Upper lobe of left lung (tissue), 4 donors: ENCODE results near the gene MGAT4B.

ENCODE experiments used
- EP300 ChIP-seq, 4 donors: sonication (generic); formaldehyde crosslinking; IDR thresholded peaks; one replicate each; pipeline ENCODE4 v1.5.1; 2017; ENCODE audit warnings: antibody characterized with exemption in 4 of 4, control low read depth in 2 of 4
- TF ChIP-seq, protein P1 (sequence below), 6 experiments: fragments of 450-650 bp in 4 of 6; fragments of 200-600 bp in 2 of 6; sonication (generic) in 2 of 6; IDR thresholded peaks; one replicate each; pipeline ENCODE4 v1.5.1; 2016 to 2019; ENCODE audit warnings: antibody characterized with exemption in 6 of 6

DNA sequence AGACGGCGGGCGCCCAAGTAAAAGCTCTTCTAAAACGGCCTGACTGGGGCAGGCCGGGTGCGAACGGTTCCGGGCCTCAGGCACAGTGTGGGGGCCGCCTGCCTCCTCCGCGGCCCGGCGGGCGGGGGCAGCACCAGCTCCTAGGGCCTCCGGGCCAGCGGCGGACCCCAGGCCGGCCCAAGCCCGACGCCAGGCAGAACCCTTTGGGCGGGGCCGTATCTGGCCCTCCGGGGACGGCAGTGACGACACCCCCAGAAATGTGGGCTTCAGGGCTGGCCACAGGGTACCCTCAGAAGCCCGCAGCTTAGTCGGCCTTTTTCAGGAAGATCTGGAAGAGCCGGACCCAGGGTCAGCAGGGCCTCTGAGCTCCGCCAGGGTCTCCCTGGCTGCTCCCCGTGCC, 8.9 kb downstream of the MGAT4B start:
- TF ChIP-seq, protein P1, sequence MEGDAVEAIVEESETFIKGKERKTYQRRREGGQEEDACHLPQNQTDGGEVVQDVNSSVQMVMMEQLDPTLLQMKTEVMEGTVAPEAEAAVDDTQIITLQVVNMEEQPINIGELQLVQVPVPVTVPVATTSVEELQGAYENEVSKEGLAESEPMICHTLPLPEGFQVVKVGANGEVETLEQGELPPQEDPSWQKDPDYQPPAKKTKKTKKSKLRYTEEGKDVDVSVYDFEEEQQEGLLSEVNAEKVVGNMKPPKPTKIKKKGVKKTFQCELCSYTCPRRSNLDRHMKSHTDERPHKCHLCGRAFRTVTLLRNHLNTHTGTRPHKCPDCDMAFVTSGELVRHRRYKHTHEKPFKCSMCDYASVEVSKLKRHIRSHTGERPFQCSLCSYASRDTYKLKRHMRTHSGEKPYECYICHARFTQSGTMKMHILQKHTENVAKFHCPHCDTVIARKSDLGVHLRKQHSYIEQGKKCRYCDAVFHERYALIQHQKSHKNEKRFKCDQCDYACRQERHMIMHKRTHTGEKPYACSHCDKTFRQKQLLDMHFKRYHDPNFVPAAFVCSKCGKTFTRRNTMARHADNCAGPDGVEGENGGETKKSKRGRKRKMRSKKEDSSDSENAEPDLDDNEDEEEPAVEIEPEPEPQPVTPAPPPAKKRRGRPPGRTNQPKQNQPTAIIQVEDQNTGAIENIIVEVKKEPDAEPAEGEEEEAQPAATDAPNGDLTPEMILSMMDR (IDR thresholded peaks at IDR 0.05) = no peak
- no peak for TF ChIP-seq EP300 (IDR thresholded peaks at IDR 0.05)
